H9 (cell line): ENCODE data around the gene PACRGL. TPM values are rescaled to one million over a fixed set of nuclear protein-coding genes. Genes with fewer than 3 reads are reported as not detected.

Experiments used
- DNase-seq: peaks from one replicate; pipeline ENCODE4 v3.0.0-alpha.2; 2017
- H2AFZ ChIP-seq: one replicate; pipeline ENCODE4 v1.6.1; 2013; ENCODE audit warnings: mild to moderate bottlenecking, low read length, control low read depth, moderate library complexity
- H2AK5ac ChIP-seq: 2 replicates; pipeline ENCODE4 v1.6.1; 2013; ENCODE audit warnings: low read length, control low read depth, mixed read lengths; ENCODE audit not compliant: insufficient read length
- H2BK120ac ChIP-seq: one replicate; pipeline ENCODE4 v1.6.1; 2013; ENCODE audit warnings: low read depth, mild to moderate bottlenecking, low read length, control low read depth, inconsistent platforms; ENCODE audit not compliant: poor library complexity, severe bottlenecking
- H2BK12ac ChIP-seq: 2 replicates; pipeline ENCODE4 v1.6.1; 2013; ENCODE audit warnings: low read length, control low read depth, mixed read lengths, low read depth; ENCODE audit not compliant: insufficient read length
- H2BK15ac ChIP-seq: 2 replicates; pipeline ENCODE4 v1.6.1; 2013; ENCODE audit warnings: low read depth, low read length, control low read depth
- H2BK20ac ChIP-seq: one replicate; pipeline ENCODE4 v1.6.1; 2013; ENCODE audit warnings: low read depth, mild to moderate bottlenecking, low read length, control low read depth, inconsistent platforms; ENCODE audit not compliant: poor library complexity, severe bottlenecking
- H2BK5ac ChIP-seq: 2 replicates; pipeline ENCODE4 v1.6.1; 2013; ENCODE audit warnings: low read length, control low read depth, mixed read lengths; ENCODE audit not compliant: insufficient read length
- H3K14ac ChIP-seq: 2 replicates; pipeline ENCODE4 v1.6.1; 2013; ENCODE audit warnings: low read length, control low read depth; ENCODE audit not compliant: insufficient read depth
- H3K18ac ChIP-seq: 2 replicates; pipeline ENCODE4 v1.6.1; 2013; ENCODE audit warnings: low read depth, mild to moderate bottlenecking, mixed read lengths, low read length, control low read depth; ENCODE audit not compliant: insufficient read length
- H3K23ac ChIP-seq: 2 replicates; pipeline ENCODE4 v1.6.1; 2013; ENCODE audit warnings: low read length, control low read depth, mixed read lengths, low read depth; ENCODE audit not compliant: insufficient read length
- H3K23me2 ChIP-seq: 2 replicates; pipeline ENCODE4 v1.6.1; 2013; ENCODE audit warnings: low read depth, mild to moderate bottlenecking, mixed read lengths, low read length, control low read depth; ENCODE audit not compliant: insufficient read length, poor library complexity, severe bottlenecking
- H3K27ac ChIP-seq: 2 replicates; pipeline ENCODE4 v1.5.1; 2013; ENCODE audit warnings: low read length, control low read depth, mixed read lengths, low read depth; ENCODE audit not compliant: insufficient read length
- H3K27me3 ChIP-seq: 2 replicates; pipeline ENCODE4 v1.6.1; 2013; ENCODE audit warnings: low read length, control low read depth, inconsistent platforms; ENCODE audit not compliant: insufficient read depth
- H3K4ac ChIP-seq: 2 replicates; pipeline ENCODE4 v1.6.1; 2013; ENCODE audit warnings: low read depth, mild to moderate bottlenecking, control low read depth, inconsistent platforms, low read length, moderate library complexity
- H3K4me1 ChIP-seq: 2 replicates; pipeline ENCODE4 v1.6.1; 2013; ENCODE audit warnings: low read length, control low read depth, inconsistent platforms; ENCODE audit not compliant: insufficient read depth
- H3K4me2 ChIP-seq: 2 replicates; pipeline ENCODE4 v1.6.1; 2013; ENCODE audit warnings: low read length, control low read depth, mixed read lengths; ENCODE audit not compliant: insufficient read length, insufficient read depth
- H3K56ac ChIP-seq: 2 replicates; pipeline ENCODE4 v1.6.1; 2013; ENCODE audit warnings: low read depth, mild to moderate bottlenecking, mixed read lengths, low read length, control low read depth; ENCODE audit not compliant: insufficient read length
- H3K79me1 ChIP-seq: 2 replicates; pipeline ENCODE4 v1.6.1; 2013; ENCODE audit warnings: low read depth, mild to moderate bottlenecking, moderate library complexity, low read length, control low read depth, inconsistent platforms; ENCODE audit not compliant: insufficient read depth, poor library complexity, severe bottlenecking
- H3K79me2 ChIP-seq: 2 replicates; pipeline ENCODE4 v1.6.1; 2013; ENCODE audit warnings: low read length, control low read depth, inconsistent platforms; ENCODE audit not compliant: insufficient read depth
- H3K9ac ChIP-seq: 2 replicates; pipeline ENCODE4 v1.6.1; 2013; ENCODE audit warnings: low read length, control low read depth, mixed read lengths; ENCODE audit not compliant: insufficient read length; ENCODE audit errors: extremely low read depth
- H3K9me3 ChIP-seq: one replicate; pipeline ENCODE4 v1.6.1; 2013; ENCODE audit warnings: low read depth, low read length, inconsistent platforms; ENCODE audit not compliant: control insufficient read depth
- H3T11ph ChIP-seq: one replicate; pipeline ENCODE4 v1.6.1; 2013; ENCODE audit warnings: mild to moderate bottlenecking, low read length, control low read depth, inconsistent platforms
- H4K20me1 ChIP-seq: one replicate; pipeline ENCODE4 v1.6.1; 2013; ENCODE audit not compliant: control insufficient read depth, insufficient read length, insufficient read depth
- H4K5ac ChIP-seq: 2 replicates; pipeline ENCODE4 v1.6.1; 2013; ENCODE audit warnings: low read depth, mild to moderate bottlenecking, mixed read lengths, low read length, control low read depth; ENCODE audit not compliant: insufficient read length
- H4K8ac ChIP-seq: replicated peaks from 2 replicates; pipeline ENCODE4 v1.6.1; 2013; ENCODE audit warnings: low read length, control low read depth, mixed read lengths, low read depth; ENCODE audit not compliant: insufficient read length
- H4K91ac ChIP-seq: 2 replicates; pipeline ENCODE4 v1.6.1; 2013; ENCODE audit warnings: low read depth, mild to moderate bottlenecking, moderate library complexity, mixed read lengths, low read length, control low read depth; ENCODE audit not compliant: insufficient read length
- H3K27ac Mint-ChIP-seq, 3 experiments: 2 replicates in 2 of 3; 3 replicates in 1 of 3; pipeline ENCODE4 v1.8.0; 2020 to 2021; ENCODE audit warnings: mixed read lengths in 3 of 3, mild to moderate bottlenecking in 1 of 3, moderate library complexity in 1 of 3
- H3K27me3 Mint-ChIP-seq: 2 replicates; pipeline ENCODE4 v1.8.0; 2021; ENCODE audit warnings: low read depth, mild to moderate bottlenecking, moderate library complexity, mixed read lengths
- H3K36me3 Mint-ChIP-seq, 3 experiments: 2 replicates in 2 of 3; 3 replicates in 1 of 3; pipeline ENCODE4 v1.8.0; 2020 to 2021; ENCODE audit warnings: low read depth in 3 of 3, mixed read lengths in 3 of 3; ENCODE audit not compliant: insufficient read depth in 1 of 3
- H3K4me1 Mint-ChIP-seq, 2 experiments: 2 replicates each; pipeline ENCODE4 v1.8.0; 2020; ENCODE audit warnings: mixed read lengths in 2 of 2
- H3K4me3 Mint-ChIP-seq, 2 experiments: 2 replicates in 1 of 2; 3 replicates in 1 of 2; pipeline ENCODE4 v1.8.0; 2020 to 2021; ENCODE audit warnings: mild to moderate bottlenecking in 2 of 2, mixed read lengths in 2 of 2, moderate library complexity in 1 of 2
- H3K9me3 Mint-ChIP-seq, 2 experiments: 2 replicates in 1 of 2; 3 replicates in 1 of 2; pipeline ENCODE4 v1.8.0; 2020; ENCODE audit warnings: mild to moderate bottlenecking in 2 of 2, mixed read lengths in 2 of 2, moderate library complexity in 1 of 2
- WGBS: extraction: QIAGEN DNeasy Blood & Tissue Kit; methylation state at CpG from one replicate; pipeline ENCODE4 v1.1.7; 2013; ENCODE audit warnings: missing lambda C conversion rate, low lambda C conversion rate, mixed read lengths; ENCODE audit not compliant: insufficient read length; ENCODE audit errors: extremely low coverage; 5-methylcytosine and 5-hydroxymethylcytosine counted together
- total RNA-seq: library from RNA; stranded (reverse); gene quantifications from 2 replicates; pipeline ENCODE4 v1.2.1, GENCODE V29; 2021
- TF ChIP-seq, protein P1 (sequence below): fragments of 200-600 bp; sonication (generic); conservative IDR thresholded peaks from 3 replicates; pipeline ENCODE4 v1.8.0; 2021; ENCODE audit warnings: antibody characterized with exemption, mild to moderate bottlenecking

Gene PACRGL
- total RNA-seq, 1 experiment from 2014 or later, result 18.7 TPM

DNA sequence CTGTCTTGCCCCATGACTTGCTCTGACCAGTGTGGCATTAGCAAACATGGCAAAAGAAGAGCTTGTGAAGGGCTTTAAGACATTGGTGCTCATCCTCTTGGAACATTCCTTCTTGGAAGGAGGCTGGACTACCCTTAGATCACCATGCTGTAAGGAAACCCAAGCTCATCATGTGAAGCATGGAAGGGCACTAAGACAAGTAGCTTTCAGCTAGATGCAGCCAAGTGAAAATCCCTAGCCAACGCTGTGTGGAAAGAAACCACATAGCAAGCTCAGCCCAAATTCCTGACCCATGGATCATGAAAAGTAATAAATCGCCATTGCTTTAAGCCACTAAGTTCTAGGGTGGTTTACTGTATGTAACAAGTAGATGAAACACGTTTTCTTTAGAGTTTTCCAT, 12.4 kb upstream of the PACRGL start:
- no peak overlapping the region for H2BK12ac ChIP-seq
- TF ChIP-seq, protein P1, sequence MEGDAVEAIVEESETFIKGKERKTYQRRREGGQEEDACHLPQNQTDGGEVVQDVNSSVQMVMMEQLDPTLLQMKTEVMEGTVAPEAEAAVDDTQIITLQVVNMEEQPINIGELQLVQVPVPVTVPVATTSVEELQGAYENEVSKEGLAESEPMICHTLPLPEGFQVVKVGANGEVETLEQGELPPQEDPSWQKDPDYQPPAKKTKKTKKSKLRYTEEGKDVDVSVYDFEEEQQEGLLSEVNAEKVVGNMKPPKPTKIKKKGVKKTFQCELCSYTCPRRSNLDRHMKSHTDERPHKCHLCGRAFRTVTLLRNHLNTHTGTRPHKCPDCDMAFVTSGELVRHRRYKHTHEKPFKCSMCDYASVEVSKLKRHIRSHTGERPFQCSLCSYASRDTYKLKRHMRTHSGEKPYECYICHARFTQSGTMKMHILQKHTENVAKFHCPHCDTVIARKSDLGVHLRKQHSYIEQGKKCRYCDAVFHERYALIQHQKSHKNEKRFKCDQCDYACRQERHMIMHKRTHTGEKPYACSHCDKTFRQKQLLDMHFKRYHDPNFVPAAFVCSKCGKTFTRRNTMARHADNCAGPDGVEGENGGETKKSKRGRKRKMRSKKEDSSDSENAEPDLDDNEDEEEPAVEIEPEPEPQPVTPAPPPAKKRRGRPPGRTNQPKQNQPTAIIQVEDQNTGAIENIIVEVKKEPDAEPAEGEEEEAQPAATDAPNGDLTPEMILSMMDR, result no peak
- H3K79me1 ChIP-seq, result no peaks in the 10 kb centered on the region
- no peak overlapping the region for H2BK15ac ChIP-seq
- H3K27me3 ChIP-seq, result no peaks in the 10 kb centered on the region
- Mint-ChIP-seq H3K36me3 (no peaks in the 10 kb centered on the region), H3K9me3 (no peaks in the 10 kb centered on the region), H3K4me3 (no peak overlapping the region), H3K27me3 (no peaks in the 10 kb centered on the region), H3K27ac (no peak overlapping the region; a peak in 1 of 7 replicates), H3K4me1 (no peaks in the 10 kb centered on the region)
- H3K27ac ChIP-seq, result no peak overlapping the region
- no peak overlapping the region for H2AK5ac ChIP-seq
- no peak overlapping the region for H2AFZ ChIP-seq
- H3K4me2 ChIP-seq, result no peak overlapping the region
- H3K56ac ChIP-seq, result no peak overlapping the region
- no peak overlapping the region for H2BK5ac ChIP-seq
- H2BK120ac ChIP-seq, result no peak overlapping the region
- no peak overlapping the region for H3K14ac ChIP-seq
- H3T11ph ChIP-seq, result no peak overlapping the region
- H3K9me3 ChIP-seq, result no peaks in the 10 kb centered on the region
- no peak overlapping the region for H2BK20ac ChIP-seq
- H4K5ac ChIP-seq, result no peak overlapping the region
- no peak for DNase-seq
- H3K79me2 ChIP-seq, result no peaks in the 10 kb centered on the region
- H3K9ac ChIP-seq, result no peak overlapping the region
- WGBS, result no CpG with 5 or more reads among the region's 3 CpGs
- no peaks in the 10 kb centered on the region for H3K23me2 ChIP-seq
- H4K91ac ChIP-seq, result no peak overlapping the region
- no peaks in the 10 kb centered on the region for H3K4me1 ChIP-seq
- H4K20me1 ChIP-seq, result no peaks in the 10 kb centered on the region
- no peak overlapping the region for H4K8ac ChIP-seq
- no peak overlapping the region for H3K23ac ChIP-seq
- H3K4ac ChIP-seq, result no peak overlapping the region
- no peak overlapping the region for H3K18ac ChIP-seq
